ENCODE results near the gene AIFM3.

DNA sequence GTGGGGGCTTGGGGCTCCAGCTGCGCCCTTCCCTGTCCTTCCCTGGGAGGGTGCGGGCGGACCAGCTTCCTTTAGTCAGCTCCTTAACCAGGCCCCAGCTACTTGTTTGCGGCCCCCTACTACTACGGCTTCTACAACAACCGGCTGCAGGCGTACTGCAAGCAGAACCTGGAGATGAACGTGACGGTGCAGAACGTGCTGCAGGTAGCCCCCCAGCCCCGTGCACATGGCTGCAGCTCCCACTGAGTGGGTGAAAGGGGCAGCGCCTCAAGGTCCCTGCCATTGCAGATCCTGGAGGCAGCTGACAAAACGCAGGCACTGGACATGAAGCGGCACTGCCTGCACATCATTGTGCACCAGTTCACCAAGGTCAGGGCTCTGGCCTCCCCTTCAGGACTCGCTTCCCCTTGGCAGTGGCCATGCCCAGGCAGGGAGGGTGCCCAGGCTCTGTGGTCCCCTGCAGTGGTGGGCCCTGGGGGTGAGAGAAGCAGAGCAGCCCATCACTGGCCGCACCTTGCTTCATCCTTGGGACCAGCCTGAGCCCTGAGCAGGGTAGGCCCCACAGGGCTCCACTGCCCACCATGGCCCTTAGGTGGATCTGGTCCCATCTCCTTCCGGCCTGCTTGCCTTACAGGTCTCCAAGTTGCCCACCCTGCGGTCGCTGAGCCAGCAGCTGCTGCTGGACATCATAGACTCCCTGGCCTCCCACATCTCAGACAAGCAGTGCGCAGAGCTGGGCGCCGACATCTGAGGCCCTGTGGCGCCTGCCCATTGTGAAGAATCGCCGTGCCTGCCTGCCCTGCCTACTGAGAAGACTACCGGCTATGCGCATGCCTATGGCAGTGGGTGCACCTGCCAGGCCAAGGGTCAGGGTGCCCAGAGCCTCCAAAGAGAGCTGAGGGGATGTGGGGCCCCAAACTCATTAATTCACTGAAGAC lies 29.8 kb downstream of the AIFM3 start:
- TF ChIP-seq TCF7L2 (IDR thresholded peaks at IDR 0.05; ENCODE audit: borderline replicate concordance, extremely low read depth, insufficient read depth, insufficient read length): no peak
- TF ChIP-seq, protein P1, sequence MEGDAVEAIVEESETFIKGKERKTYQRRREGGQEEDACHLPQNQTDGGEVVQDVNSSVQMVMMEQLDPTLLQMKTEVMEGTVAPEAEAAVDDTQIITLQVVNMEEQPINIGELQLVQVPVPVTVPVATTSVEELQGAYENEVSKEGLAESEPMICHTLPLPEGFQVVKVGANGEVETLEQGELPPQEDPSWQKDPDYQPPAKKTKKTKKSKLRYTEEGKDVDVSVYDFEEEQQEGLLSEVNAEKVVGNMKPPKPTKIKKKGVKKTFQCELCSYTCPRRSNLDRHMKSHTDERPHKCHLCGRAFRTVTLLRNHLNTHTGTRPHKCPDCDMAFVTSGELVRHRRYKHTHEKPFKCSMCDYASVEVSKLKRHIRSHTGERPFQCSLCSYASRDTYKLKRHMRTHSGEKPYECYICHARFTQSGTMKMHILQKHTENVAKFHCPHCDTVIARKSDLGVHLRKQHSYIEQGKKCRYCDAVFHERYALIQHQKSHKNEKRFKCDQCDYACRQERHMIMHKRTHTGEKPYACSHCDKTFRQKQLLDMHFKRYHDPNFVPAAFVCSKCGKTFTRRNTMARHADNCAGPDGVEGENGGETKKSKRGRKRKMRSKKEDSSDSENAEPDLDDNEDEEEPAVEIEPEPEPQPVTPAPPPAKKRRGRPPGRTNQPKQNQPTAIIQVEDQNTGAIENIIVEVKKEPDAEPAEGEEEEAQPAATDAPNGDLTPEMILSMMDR (IDR thresholded peaks at IDR 0.05 in 2 of 3, conservative IDR thresholded peaks at IDR 0.05 in 1 of 3; ENCODE audit: borderline replicate concordance in 1 of 3, insufficient read depth in 1 of 3, low read depth in 2 of 3, low read length in 2 of 3): no peak
